Measurements from ENCODE around the gene TRDMT1. TPM values are rescaled to one million over a fixed set of nuclear protein-coding genes. Genes with fewer than 3 reads are reported as not detected.

TRDMT1 gene
- total and polyA plus RNA-seq, 10 donors = 1.6 to 40.0 (median 12.0) TPM

DNA sequence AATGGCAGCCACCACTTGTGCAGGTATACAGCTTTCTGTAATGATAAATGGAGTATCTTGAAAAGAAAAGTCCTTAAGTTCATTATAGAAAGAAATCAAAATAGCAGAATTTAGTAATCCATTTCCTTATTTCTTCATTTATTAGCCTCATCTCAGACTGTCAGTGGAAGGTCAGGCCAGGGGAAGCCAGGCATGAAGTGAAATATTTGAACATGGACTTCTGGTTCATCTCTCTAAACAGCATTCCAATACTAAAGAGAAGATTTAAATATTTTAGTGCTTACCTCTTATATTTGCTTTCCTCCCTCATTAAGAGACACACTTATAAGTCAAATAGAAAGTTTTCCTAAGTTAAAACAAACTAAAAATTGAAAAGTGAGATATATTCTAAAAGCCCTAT, 26.8 kb downstream of the TRDMT1 start:
- no peaks in the 10 kb centered on the region for H3K27me3 ChIP-seq (replicated peaks in 1 of 7)
- intact Hi-C loops (cut with DNase I; ENCODE audit: low total_unique reads) = no loop called here
- H3K27ac ChIP-seq = no peak overlapping the region

DNA sequence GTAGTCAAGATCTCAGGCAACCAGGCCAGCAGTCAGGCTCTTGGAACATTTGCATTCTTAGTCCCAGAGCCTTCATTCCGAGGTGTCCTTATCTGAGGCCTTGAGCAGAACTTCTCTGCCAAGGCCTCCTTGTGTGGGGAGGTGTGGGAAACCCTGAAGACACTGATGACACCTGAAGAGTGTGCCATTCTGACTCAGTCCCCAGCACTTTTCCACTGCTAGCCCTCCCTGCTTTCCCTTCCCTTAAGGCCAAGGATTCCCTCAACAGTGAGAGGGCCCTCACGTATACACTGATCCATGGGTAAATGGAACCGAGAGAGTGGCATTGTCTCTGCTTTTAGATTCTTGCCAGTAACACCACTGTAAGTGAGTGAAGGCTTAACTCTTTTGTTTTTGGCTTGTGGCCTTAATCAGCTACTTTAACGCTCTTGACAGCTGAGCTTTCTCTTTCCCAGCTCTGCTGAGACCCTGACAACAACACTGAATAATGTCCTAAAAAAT, 30.3 kb downstream of the TRDMT1 start:
- DNase-seq = no peak
- Histone ChIP-seq H3K4me1 (peaks cover 0 to 23% (median 16%) of the 10 kb centered on the region in 6 donors), H3K27ac (no peak overlapping the region), H3K27me3 (replicated peaks in 1 of 7) (no peaks in the 10 kb centered on the region), H3K36me3 (peaks cover 0 to 8% (median 0%) of the 10 kb centered on the region in 6 donors), H3K4me3 (no peak overlapping the region), H3K9me3 (no peaks in the 10 kb centered on the region)
- no peak for TF ChIP-seq POLR2AphosphoS5 (IDR thresholded peaks at IDR 0.05)
- TF ChIP-seq POLR2A (IDR thresholded peaks at IDR 0.05) = no peak
- TF ChIP-seq, protein P1, sequence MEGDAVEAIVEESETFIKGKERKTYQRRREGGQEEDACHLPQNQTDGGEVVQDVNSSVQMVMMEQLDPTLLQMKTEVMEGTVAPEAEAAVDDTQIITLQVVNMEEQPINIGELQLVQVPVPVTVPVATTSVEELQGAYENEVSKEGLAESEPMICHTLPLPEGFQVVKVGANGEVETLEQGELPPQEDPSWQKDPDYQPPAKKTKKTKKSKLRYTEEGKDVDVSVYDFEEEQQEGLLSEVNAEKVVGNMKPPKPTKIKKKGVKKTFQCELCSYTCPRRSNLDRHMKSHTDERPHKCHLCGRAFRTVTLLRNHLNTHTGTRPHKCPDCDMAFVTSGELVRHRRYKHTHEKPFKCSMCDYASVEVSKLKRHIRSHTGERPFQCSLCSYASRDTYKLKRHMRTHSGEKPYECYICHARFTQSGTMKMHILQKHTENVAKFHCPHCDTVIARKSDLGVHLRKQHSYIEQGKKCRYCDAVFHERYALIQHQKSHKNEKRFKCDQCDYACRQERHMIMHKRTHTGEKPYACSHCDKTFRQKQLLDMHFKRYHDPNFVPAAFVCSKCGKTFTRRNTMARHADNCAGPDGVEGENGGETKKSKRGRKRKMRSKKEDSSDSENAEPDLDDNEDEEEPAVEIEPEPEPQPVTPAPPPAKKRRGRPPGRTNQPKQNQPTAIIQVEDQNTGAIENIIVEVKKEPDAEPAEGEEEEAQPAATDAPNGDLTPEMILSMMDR (IDR thresholded peaks at IDR 0.05 in 8 of 11, conservative IDR thresholded peaks at IDR 0.05 in 3 of 11) = no peak
- 76 to 88% (median 85%) methylated on average over 4 of the region's 4 CpGs for WGBS, 5 donors
- intact Hi-C loops (cut with DNase I; ENCODE audit: low total_unique reads) = no loop called here

More for the DNA sequence above, 26.8 kb downstream of the TRDMT1 start:
- Histone ChIP-seq H3K4me1 (peaks cover 0 to 26% (median 18%) of the 10 kb centered on the region in 6 donors), H3K4me3 (no peak overlapping the region), H3K9me3 (no peaks in the 10 kb centered on the region), H3K36me3 (peaks cover 0 to 8% (median 0%) of the 10 kb centered on the region in 6 donors)
- DNase-seq = no peak
- TF ChIP-seq POLR2AphosphoS5 (IDR thresholded peaks at IDR 0.05) (no peak), POLR2A (IDR thresholded peaks at IDR 0.05) (no peak)
- TF ChIP-seq, protein P1 (IDR thresholded peaks at IDR 0.05 in 8 of 11, conservative IDR thresholded peaks at IDR 0.05 in 3 of 11) = no peak

DNA sequence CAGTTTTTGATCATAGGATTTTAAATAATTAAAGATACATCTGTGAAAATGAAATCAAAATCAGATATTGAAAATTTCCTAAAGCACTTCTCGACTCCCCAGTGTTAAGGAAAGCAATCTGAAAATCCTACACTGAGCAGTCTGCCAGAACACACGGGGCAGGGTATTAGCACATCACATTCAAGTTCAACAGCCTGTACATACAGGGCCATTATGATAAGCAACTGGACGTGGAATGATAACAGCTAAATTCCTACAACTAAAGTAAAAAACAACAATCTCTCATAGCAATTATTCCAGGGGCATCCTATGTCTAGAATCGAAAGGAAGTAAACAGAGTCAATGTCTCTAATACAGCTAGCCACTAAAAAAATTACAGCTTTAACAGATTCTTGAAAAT, 31.7 kb downstream of the TRDMT1 start:
- no peak for DNase-seq
- WGBS, 5 donors = 84 to 95% (median 89%) methylated on average over 4 of the region's 4 CpGs
- Histone ChIP-seq H3K4me3 (no peak overlapping the region), H3K9me3 (no peaks in the 10 kb centered on the region), H3K27me3 (replicated peaks in 1 of 7) (no peaks in the 10 kb centered on the region), H3K27ac (no peak overlapping the region), H3K36me3 (peaks cover 0 to 8% (median 0%) of the 10 kb centered on the region in 6 donors), H3K4me1 (peaks cover 0 to 9% (median 4%) of the 10 kb centered on the region in 6 donors)
- intact Hi-C loops (cut with DNase I; ENCODE audit: low total_unique reads) = no loop called here
- TF ChIP-seq POLR2AphosphoS5 (IDR thresholded peaks at IDR 0.05) = no peak
- TF ChIP-seq POLR2A (IDR thresholded peaks at IDR 0.05) = no peak
- TF ChIP-seq, protein P1 (IDR thresholded peaks at IDR 0.05 in 8 of 11, conservative IDR thresholded peaks at IDR 0.05 in 3 of 11) = no peak

GRCh38 chr10:17166699-17167098, 34.8 kb downstream of the TRDMT1 start:
- Histone ChIP-seq H3K36me3 (peaks cover 0 to 6% (median 0%) of the 10 kb centered on the region in 6 donors), H3K27ac (no peak overlapping the region), H3K4me3 (no peak overlapping the region), H3K27me3 (replicated peaks in 1 of 7) (no peaks in the 10 kb centered on the region), H3K9me3 (no peaks in the 10 kb centered on the region), H3K4me1 (no peaks in the 10 kb centered on the region)
- DNase-seq = no peak
- intact Hi-C loops (cut with DNase I; ENCODE audit: low total_unique reads) = no loop called here
- 84 to 98% (median 92%) methylated on average over 3 of the region's 3 CpGs for WGBS, 5 donors
- TF ChIP-seq POLR2AphosphoS5 (IDR thresholded peaks at IDR 0.05) = no peak
- no peak for TF ChIP-seq POLR2A (IDR thresholded peaks at IDR 0.05)
- TF ChIP-seq, protein P1 (IDR thresholded peaks at IDR 0.05 in 8 of 11, conservative IDR thresholded peaks at IDR 0.05 in 3 of 11) = no peak
